GM21619 (cell line): ENCODE results near the gene NDUFAF2.
"Not testable (repeated sequence)": the region's sequence is repeated elsewhere in the genome, so short reads cannot be mapped to it uniquely, and the experiment has no call there.

Experiments
- ATAC-seq: cut with Tn5 transposase; IDR thresholded peaks from one replicate; pipeline ENCODE4 v1.9.1; 2021; ENCODE audit not compliant: unreplicated experiment

Gene NDUFAF2

DNA sequence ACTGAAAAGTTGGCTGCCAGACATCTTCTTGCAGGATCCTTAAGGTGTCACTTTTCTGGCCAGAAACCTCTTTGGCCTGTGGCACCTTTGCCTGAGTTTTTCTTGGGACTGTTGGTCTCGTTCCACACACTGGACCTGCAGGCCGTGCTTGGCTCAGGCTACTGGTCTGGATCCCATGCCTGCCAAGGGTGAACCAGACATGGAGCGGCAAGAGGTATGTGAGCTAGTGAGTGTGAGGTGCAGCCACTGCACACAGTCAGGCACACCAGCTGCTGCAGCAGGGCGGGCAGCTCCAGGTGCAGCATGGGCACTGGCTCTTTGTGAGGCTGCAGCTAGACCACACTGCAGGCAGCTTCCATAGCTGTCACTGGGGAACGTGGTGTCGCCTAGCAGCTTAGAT is 47.9 kb downstream of the NDUFAF2 start:
- ATAC-seq, result no peak

DNA sequence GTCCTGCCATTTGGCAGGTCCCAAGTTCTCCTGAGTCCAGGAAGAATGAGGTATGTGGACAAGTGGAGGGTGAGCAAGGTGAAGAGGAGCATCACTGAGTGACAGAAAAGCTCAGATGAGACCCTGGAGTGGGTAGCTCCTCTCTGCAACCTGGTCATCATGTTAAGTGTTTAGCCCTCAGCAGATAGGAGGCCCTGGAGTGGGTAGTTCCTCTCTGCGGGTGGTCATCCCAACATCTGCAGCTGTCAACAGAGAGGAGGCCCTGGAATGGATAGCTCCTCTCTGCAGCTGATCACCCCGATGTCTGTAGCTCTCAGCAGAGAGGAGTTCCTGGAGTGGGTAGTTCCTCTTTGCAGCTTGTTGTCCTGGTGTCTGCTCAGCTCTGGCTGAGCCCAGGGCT is 48.4 kb downstream of the NDUFAF2 start:
- no peak for ATAC-seq

DNA sequence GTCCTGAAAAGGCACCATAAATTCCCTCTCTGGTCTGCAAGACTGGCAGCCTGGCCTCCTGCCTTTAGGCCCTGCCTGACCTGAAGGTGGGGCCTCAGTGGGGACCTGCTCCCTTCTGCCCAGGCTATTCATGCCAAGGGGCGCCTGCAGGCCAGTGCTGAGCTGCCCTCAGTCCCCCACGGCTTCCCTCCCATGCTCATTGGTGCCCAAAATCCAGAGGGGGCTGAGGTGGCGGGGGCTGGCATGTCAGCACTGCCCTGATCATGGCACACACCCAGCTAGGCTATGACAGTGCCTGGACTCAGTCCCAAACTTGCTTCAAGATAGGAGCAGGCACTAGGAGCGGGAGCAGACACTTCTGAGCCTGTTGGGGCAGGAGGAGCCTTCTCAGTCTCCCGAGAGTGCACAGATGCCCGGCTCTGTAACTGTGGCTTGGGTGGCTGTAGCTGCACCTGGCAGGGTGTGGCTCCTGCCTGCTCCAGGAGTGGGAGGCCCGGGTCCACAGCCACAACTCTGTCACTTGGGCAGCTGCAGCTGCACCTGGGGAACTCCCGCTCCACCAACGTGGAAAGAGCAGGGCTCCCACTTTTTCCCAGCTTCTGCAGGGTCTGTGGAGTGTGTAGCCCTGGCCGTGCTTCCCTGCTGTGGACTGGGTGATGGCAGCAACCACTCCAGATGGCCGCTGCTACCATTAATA is 49.0 kb downstream of the NDUFAF2 start:
- no peak for ATAC-seq

DNA sequence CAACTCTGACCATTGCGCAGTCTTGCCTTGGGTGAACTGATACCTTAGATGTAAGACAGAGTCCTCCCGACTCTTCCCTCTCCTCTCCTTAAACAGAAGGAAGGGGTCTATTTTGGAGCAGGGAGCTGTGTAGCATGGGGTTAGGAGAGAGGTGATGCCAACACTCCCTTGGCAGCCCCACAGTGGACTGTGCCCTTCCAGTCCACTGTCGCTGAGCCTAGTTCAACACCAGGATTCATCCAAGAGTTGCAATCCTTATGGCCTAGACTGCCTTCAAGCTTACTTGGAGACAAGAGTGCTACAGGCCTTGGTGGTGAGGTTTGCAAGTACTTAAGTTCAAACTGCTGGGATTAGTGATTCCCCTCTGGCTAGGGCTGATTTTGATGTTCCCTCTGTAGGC is 51.4 kb downstream of the NDUFAF2 start:
- no peak for ATAC-seq

DNA sequence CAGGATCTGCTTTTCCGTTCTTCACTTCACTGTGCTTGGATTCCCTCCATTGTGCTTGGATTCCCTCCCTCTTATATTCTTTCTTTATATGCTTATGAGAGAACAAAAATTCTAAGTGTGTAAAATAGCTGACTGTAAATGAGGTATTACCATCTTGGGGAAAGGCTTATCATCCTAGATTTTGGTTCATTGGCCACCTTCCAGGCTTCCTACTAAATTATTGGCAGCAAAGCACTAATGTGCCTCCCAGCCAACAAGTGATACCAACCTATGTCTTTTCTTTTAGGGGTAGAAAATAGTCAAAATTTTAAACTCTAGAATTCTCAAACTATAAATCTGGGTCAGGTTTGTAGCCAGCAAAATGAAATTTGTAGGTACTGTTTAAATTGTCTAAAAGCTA is 52.7 kb downstream of the NDUFAF2 start:
- ATAC-seq, result no peak

DNA sequence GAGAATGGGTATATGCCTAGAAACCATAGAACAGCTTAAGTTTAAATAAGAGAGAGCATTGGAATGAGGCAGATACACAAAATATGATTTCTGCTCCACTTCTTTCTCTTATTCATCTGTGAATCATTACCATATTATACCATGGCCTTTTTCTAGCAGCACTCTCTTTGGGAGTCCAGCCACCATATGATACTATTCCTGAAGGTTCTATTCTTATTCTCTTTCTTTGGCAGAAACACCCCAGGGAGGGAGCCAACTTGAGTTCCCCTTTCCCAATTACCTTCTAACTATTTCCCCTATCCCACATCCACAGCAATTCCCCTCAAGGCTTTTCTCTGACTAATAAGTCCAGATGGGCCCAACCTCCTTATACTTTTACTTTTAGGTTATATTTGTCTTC is 55.9 kb downstream of the NDUFAF2 start:
- no peak for ATAC-seq

DNA sequence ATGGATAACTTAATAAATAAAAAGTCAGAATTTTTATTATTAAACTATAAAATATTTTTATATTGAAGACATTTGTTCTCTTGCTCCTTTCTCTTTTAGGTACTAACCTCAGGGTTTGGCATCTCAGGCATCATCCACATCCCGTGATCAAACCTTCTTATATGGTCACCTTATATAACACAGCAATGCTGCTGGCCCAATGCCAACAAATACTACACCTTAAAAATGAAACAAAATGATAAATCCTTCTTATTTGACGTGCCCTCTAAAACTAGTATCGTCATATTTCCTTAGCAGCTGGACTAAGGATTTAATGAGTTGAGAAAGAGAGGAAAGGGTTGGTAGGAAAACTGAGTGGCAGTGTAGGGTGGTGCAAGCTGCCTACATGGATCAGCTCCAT is 56.6 kb downstream of the NDUFAF2 start:
- ATAC-seq, result no peak

DNA sequence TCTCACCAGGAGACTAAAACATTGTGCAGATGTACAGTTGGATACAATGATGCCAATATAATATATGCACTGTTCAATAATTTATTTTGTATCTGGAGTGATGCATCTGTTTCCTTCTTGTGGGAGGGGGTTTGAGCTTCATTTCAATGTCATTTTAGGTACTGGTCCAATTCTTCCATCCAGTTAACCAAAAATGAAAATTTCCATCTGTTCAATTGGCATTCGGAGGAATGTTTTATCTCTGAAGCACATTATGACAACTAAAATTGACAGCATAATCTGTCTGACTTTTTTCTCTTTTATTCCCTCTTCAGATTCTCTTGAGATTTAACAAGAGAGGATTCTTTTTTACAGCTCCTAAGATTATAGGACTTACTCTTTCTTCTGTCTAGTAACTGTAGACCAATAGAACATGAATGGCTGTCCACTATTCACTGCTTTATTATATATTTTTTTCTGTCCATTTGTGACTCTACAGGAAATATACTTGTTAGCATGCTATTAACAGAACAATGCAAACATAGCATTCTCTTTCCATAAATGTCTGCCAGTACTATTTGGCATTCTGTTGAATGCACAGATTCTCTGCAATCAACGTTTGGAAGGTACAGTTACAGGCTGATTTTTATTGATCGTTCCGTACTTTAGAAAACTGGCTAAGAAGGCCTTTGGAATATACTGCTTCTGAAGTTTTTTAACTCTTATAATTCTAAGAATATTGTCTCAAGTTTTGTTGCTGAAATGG is 57.8 kb downstream of the NDUFAF2 start:
- ATAC-seq, result no peak

DNA sequence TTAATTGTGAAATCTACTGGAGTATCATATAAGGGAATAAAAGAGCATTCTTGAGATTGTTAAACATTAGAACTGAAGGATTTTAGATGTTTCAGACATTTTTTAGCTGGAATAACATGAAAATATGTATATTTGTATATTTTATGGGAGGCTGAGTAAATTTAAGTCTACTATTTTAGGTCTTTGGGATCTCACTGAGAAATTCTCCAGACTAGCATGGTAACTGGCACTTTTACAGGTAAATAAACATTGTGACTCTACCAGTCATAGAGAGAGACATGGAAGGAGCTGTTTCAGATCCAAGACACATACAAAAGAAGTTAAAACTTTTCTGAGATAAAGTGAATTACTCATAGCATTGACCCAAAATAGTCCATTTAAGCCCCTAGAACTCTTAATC is 59.4 kb downstream of the NDUFAF2 start:
- no peak for ATAC-seq

DNA sequence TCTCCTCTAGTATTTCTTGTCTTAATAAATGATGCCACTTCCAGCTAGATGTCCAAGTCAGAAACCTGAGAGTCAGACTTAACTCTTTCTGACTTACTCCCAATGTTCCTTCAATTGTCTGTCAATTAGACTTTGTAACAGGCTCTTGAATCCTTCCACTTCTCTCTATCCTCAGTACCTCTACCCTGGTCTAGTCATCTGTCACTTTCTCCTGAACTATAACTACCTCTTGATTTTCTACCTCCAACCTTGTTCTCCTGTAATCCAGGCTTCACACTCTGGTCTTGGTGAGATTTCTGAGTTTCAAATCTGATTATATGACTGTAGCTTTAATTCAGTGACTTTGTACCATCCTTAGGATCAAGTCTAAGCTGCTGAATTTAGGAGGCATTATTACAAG is 64.9 kb downstream of the NDUFAF2 start:
- ATAC-seq, result no peak

DNA sequence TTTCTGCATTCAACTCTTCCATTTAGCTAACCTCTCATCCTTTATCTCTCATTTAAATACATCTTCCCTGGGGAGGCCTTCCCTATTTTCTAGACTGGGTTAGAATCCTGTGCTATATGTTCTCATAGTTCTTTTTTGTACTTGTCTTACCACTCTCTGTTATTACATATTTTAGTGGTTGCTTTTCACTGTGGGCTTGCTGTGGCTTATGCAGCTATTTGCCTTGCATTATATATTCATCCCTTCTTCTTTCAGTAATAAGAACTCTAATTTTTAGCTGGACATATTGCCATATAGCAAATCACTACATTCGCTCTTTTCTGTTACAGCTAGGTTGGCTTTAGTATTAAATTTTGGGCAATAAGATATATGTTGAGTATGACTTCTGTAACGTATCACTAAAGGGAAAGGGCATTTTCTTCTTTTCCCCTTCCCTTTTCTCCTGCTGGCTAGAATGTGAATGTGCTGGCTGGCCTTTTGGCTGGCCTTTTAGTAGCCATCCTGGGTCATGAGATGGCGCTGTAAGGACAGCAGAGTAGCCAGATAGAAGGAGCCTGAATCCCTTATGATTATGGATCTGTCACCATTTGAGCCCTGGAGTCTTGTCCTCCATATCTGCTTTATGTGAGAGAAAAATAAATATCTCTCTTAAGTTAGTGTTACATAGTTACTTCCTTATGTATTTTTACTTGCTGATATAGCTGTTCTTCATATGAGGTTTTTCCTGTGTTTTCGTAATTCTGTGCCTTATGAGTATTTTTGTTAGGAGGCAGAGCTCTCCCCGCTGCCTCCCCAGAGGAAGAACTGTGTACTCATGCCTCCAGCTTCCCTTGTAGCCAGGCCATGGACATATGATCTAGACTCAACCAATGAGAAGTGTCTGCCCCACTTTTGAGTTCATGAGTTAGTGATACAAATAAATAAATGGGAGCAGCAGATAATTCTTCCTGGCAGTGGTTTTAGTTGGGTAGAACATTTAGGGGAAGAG is 65.8 kb downstream of the NDUFAF2 start:
- no peak for ATAC-seq

DNA sequence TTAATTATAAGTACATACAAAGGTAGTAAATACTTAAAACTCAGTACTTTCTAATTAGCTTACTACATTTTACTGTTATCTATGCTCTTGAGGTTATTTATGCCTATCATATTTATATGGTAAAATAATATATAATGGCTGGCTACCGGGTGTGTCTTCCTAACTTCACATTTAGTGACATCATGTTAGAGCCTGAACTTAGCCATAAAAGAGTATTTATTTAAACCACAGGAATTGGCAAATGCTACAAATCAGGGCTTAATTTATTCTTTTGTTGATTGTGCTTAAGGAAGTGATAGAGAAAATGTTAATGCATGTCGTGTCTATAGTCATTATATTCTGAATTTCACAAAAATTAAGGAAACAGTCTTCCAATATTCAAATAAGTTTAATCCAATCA is 73.1 kb downstream of the NDUFAF2 start:
- no peak for ATAC-seq

DNA sequence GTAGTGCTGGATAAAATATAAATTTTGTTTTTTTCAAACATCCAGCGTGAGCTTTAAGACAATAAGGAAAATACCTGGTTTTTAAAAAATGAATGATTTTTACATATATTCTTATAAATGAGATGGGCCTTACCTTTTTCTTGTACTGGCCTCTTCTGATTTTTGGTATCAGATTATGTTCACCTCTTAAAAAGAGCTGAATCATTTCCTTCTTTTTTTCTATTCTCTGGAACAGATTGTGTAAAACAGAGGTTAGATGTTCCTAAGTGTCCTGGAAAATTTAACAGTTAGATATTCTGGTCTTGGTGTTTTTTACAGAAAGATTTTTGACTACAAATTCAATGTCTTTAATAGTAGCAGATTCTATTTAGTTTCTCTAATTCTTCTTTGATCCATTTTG is 74.6 kb downstream of the NDUFAF2 start:
- ATAC-seq, result no peak

DNA sequence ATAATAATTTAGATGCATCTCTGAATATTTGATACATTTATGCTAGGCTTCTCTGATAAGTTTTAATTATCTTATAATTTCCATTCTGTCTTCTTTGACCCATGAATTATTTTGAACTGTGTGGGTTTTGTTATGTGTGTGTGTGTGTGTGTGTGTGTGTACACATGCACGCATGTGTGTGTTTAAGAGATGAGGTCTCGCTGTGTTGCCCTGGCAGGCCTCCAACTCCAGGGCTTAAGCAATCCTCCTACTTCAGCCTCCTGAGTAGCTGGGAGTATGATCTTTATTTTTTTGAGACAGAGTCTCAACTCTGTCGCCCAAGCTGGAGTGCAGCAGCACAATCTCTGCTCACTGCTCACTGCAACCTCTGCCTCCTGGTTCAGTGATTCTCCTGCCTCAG is 75.4 kb downstream of the NDUFAF2 start:
- no peak for ATAC-seq

DNA sequence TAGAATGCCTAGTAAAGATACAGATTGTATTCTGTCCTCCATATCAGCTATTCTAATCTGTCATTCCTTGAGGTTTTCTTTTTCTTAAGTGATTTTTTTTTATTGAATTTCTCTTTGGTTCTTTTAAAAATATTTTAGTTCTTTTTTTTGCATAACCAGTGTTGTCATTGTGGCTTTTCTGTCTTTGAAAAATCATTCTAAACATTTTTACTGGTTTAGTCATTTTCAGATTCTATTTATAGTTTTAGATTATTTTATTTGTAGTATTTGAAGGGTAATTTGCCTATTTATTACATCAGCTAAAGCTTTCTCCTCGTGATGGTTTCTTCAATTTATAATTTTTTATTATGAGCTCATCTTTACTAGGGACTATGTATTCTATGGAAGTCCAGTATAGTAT is 78.1 kb downstream of the NDUFAF2 start:
- no peak for ATAC-seq

DNA sequence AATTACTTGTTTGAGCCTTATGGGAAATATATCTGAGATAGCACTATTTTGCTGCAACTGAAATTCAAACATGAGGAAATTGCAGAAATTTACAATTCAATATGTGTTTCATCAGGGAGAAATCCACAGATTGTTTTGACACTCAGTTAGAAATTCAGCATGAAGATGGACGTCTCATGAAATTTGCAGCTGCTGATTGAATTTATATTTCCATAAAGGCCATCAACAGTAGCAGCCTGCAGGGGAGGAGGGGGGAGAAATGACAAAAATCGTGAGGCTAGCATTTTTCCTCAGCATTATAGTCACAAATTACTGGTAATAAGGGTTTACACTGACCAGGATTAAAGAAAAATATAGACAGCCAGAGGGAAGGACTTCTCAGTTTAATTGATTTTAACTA is 81.0 kb downstream of the NDUFAF2 start:
- no peak for ATAC-seq

DNA sequence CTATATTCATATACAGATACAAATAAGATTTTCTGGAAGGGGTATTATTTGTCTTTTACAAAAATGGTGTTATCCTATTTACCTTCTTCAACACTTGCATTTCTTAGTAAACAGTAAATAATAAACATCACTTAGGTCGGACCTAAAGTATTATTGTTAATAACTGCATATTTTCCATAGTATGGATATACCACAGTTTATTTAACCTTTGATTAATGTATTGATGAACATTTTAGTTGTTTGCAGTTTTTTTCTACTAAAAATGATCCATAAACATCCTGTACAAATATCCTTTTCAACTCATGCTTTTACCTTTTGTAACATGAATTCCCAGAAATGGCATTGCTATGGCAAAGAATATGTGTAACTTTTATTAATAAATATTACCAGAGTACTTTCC is 83.4 kb downstream of the NDUFAF2 start:
- no peak for ATAC-seq

DNA sequence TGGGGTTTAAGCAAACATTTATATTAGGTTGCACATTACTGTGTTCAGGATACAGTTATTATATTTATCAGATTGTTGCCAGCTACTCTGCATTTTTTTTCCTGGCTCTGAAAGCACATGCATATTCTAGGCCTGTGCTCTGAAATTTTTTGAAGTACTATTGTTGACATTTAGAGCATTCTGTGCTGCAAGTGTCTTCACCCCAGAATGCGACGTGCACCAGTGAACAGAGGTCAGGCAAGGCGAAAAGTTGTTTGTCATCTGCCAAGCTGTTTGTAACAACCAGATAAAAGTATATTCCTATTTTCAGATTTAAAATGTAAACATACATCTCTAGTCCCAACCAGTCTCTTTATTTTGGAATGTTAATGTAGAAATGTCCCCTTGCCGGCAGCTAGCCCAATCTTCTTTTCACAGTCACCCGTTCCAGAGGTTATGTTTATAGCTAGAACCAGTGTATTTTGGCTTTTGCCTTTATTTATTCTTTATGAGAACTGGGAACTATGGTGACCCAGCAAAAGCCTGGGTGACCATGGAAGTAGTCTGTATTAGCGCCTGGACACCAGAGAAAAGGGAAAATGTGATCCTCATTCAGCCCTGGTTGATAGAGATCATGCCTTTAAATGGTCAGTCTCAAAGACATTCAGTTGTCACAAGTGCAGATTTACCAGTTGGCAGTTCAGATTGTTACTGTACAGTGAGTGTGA is 84.6 kb downstream of the NDUFAF2 start:
- ATAC-seq, result no peak

DNA sequence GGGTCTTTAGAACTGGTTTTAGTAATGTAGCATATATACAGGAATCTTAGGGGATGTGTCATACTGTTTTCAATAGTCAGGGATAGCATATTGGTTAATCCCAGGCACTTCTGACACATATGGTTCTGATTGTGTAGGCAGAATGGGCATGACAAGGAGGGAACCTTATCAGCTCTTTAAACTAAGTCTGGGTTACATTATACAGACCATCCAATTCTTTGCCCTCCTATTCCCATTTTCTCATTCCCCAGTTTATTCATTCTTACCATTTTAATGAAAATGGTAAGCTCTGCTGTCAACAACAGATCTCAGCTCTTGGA is 85.1 kb downstream of the NDUFAF2 start:
- no peak for ATAC-seq

DNA sequence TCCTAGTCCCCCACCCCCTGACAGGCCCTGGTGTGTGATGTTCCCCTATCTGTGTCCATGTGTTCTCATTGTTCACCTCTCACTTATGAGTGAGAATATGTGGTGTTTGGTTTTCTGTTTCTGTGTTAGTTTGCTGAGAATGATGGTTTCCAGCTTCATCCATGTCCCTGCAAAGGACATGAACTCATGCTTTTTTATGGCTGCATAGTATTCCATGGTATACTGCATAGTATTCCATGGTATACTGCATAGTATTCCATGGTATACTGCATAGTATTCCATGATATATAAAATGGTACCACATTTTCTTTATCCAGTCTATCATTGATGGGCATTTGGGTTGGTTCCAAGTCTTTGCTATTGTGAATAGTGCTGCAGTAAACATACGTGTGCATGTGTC is 86.3 kb downstream of the NDUFAF2 start:
- not testable (repeated sequence) for ATAC-seq

DNA sequence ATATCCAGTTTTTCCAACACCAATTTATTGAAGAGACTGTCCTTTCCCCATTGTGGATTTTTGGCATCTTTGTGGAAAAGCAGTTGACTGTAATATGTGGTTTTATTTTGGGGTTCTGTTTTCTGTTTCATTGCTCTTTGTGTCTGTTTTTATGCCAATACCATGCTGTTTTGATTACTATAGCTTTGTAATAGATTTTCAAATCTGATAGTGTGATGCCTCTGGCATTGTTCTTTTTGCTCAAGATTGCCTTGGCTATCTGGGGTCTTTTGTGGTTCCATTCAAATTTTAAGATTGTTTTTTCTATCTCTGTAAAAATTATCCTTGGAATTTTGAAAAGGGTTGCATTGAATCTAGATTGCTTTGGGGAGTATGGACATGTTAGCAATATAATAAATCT is 99.5 kb downstream of the NDUFAF2 start:
- ATAC-seq, result no peak
